GM15510 (cell line): ENCODE measurements around the gene AGFG1.

Experiments used
- POLR2A ChIP-seq: IDR thresholded peaks from 3 replicates; pipeline ENCODE4 v1.6.1; 2011; ENCODE audit warnings: borderline replicate concordance; ENCODE audit not compliant: insufficient read length; ENCODE audit errors: extremely low read depth

Gene AGFG1

GRCh38 chr2:227607941-227608340 lies 136.0 kb downstream of the AGFG1 start:
- no peak for TF ChIP-seq POLR2A

- no peak for TF ChIP-seq POLR2A
Measured at GRCh38 chr2:227608561-227609338, 136.8 kb downstream of the AGFG1 start.

DNA sequence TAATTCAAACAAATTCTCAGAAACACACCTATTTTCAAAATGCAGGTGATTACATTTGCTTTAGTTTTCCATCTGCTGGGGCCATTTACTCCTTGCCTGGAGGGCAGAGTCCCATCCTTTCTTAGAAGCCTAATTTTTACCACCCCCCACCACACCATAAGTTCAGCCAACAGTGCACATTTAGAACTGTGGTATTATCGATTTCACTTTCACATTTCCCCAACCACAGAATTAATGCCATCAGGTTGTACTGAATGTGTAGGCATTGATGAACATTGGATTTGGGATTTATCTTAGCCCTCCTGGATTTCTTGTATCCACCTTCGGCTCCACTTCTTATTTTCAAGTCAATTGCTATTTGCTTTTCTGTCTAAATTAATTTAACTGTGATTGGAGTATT lies 138.2 kb downstream of the AGFG1 start:
- no peak for TF ChIP-seq POLR2A
